HG03175 (cell line): ENCODE measurements around the gene PUSL1.

ENCODE experiments used
- ATAC-seq: cut with Tn5 transposase; IDR thresholded peaks from one replicate; pipeline ENCODE4 v1.9.1; 2021; ENCODE audit warnings: mild to moderate bottlenecking, moderate library complexity; ENCODE audit not compliant: unreplicated experiment

PUSL1 gene

GRCh38 chr1:1335792-1336248 lies 27.4 kb downstream of the PUSL1 start:
- no peak for ATAC-seq

DNA sequence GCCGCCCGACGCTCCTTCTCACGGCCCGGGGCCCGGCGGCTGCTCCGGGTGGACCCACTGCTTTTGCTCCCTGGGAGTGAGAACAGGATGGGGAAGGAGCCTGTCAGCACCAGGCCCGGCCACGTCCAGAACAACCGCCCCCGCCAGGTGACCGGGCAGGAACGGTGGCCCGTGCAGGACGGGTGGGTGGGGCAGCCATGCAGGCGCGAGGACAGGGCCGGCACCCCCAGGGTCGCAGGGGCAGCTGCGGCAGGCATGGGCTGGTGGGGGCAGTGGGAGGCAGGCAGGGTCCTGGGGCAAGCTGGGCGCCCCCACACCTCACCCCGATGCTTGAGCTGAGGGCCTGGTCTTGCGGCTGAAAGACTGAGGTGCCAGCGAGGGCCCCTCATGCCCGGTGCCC lies 28.0 kb downstream of the PUSL1 start:
- ATAC-seq, result no peak

DNA sequence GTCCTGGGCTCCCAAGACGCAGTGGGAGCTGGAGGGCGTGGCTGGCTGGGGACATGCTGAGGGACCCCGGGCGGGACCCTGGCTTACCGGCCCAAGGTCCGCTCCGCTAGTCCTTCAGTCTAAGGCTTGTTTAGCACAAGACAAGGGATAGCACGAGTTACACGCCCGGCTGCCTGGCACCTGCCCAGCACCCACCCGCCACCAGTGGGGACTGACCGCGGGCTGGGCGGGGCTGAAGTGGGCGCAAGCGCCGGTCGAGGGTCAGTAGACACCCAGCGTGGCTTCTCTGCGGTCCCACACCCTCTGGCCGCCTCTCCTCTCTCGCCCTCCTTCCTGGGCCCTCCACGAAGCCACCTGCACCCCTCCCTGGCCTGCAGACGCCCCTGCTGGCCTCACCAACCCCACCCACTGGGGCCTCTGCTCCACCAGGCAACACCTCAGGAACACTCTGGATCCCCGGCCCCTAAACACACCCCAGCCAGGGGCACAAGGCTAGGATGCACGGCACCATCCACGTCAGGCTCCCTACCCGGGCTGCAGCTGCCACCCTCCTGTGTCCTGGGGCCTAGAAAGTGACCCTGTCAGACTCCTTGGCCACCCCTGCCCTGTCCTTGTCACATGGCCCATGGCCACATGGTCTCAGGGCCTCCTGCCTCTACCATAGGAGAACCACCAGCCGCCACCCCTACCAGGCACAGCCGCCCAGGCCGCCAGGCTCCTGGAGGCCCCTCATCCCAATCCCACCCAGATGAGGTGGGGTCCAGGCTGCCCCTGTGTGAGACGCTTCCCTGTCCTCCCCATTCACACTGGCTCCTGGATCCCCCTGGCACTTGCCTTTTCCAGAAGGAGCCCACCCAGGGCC lies 28.8 kb downstream of the PUSL1 start:
- no peak for ATAC-seq

- ATAC-seq, result no peak
Observed at GRCh38 chr1:1337793-1338147, 29.4 kb downstream of the PUSL1 start.

GRCh38 chr1:1338278-1338677 lies 29.9 kb downstream of the PUSL1 start:
- ATAC-seq, result no peak

- no peak for ATAC-seq
Observed at GRCh38 chr1:1340185-1340584, 31.8 kb downstream of the PUSL1 start.

GRCh38 chr1:1340791-1341548 lies 32.6 kb downstream of the PUSL1 start:
- ATAC-seq, result no peak

GRCh38 chr1:1341549-1342021 lies 33.2 kb downstream of the PUSL1 start:
- no peak for ATAC-seq

GRCh38 chr1:1342061-1342562 lies 33.7 kb downstream of the PUSL1 start:
- ATAC-seq, result no peak

GRCh38 chr1:1342584-1343115 lies 34.3 kb downstream of the PUSL1 start:
- no peak for ATAC-seq

DNA sequence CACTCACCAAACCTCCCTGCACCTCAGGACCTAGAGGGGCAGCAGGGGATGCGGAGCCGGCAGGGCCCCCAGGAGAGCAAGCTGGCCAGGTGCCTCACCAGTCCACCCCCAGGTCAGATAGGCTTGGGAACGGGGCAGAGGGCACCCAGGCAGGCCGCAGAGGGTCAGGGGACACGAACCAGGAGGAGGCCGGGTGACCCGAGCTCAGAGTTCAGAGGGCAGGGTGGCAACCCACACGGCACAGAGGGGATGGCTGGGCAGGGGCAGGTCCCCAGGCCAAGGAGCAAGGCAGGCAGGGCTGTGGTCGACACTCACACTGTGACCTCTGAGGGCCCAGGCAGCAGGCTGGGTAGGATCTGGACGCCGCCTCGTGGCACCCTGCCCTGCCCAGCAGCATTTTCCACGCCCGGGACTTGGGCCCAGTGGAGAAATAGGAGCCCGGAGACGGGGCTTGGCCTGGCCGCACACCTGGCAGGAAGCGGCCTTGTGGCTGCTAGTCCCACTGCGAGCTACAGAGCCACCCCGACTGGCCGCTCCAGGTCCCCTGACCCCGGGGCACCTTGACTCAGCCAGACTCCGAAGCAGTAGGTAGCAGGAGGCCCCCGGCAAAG lies 35.5 kb downstream of the PUSL1 start:
- ATAC-seq, result no peak

GRCh38 chr1:1344655-1345361 lies 36.4 kb downstream of the PUSL1 start:
- ATAC-seq, result no peak

DNA sequence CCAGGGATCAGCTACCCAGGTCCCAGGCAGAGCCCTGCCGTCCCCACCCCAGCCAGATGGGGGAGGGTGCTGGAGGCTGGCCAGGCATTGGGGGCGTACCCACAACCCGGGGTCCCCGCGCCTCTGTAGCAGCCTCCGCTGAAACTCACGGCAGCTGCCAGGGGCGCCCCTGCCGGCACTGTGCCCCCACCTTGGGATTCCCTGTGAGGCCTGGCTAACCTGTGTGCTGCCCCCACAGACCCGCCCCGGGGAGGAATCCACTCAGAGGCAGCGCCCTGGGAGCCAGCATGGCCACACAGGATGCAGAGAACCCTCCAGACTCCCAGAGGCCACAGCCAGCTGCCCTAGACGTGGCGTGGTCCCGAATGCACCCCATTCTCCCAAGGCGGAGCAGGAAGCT lies 37.0 kb downstream of the PUSL1 start:
- ATAC-seq, result no peak

DNA sequence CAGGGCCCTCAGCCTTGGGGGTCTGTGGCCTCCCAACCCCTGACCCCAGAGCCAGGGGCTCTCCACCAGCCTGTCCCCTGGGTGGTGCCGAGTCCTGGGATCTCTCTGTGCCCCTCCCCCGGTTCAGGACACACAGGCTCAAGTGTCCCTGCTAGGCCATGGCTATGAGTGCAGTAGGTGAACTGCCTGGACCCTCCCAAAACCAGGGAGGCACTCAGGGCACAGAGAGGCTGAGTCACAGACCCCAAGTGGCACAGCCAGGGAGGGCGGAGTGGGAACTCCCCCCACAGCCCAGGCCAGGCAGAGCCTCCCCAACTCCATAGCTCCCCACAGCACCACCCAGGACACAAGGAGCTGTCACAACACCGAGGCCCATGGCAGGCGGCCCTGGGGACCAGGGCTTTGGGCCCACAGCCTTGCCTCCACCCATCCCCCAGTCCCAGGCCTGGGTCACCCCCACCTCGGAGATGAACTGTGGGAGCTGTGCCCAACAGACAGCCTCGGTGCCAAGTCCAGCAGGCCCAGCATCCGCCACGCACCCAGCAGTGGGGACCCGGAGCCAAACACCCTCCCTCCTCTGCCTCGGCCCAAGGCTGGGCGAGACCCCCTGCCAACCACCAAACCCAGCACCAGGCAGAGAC lies 37.6 kb downstream of the PUSL1 start:
- no peak for ATAC-seq

GRCh38 chr1:1346501-1346890 lies 38.1 kb downstream of the PUSL1 start:
- no peak for ATAC-seq

- no peak for ATAC-seq
Observed at GRCh38 chr1:1347026-1347595, 38.7 kb downstream of the PUSL1 start.

GRCh38 chr1:1347663-1348419 lies 39.4 kb downstream of the PUSL1 start:
- no peak for ATAC-seq

DNA sequence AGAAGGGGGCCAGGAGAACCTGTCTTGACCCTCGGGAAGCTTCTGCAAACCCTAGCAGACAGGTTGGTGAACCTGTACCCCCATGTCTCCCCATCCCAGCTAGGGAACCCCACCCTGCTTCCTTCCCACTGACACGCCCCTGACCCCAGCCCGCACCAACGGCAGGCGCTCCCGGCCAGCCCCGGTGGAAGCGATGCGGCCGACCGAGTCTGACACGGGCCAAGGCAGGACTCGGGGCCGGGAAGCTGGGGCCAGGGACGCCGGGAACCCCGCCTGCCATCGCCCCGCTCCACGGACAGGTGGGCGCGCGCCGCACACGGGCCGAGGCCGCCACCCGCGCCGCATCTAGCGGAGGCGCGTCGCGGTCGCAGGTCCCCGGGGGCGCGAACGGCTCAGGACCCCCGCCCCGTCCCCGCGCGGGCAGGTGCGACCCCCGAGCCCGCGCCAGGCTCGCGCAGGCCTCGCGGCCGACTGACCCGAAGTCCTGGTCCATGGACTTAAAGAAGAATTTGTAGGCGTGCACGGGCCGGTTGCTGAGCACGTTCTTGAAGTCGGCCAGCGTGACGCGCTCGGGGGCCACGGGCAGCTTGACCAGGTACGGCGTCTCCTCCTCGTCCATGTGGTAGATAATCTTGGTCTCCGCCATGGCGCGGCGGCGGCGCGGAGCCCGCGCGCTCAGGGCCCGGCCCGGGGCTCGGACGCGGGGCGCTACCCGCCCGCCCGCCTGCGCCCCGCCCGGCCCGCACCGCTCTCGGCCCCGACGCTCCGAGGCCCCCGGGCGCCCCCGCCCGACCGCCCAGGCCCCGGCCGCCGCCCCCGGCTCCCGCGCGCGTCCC lies 40.2 kb downstream of the PUSL1 start:
- peak; percentile 30 for ATAC-seq
